Measurements from ENCODE around the gene PTMA.

Gene PTMA

GRCh38 chr2:231704017-231704416 lies 4.3 kb upstream of the PTMA start:
- DNase-seq (ENCODE audit: low spot score): no peak
- POLR2A ChIA-PET (ENCODE audit: low non-redundant PET): interaction anchor here (0.7 kb wide), 1 partner anchor 49 kb away, joined by 3 read pairs; no protein-coding TSS in a partner anchor
- peak overlapping the region; percentile 97 for H3K27ac ChIP-seq
- TF ChIP-seq CTCF (conservative IDR thresholded peaks at IDR 0.05; ENCODE audit: low read depth): no peak
- CTCF ChIA-PET: interaction anchor here (1.1 kb wide), 1 partner anchor 10 kb away, joined by 5 read pairs; no protein-coding TSS in a partner anchor

DNA sequence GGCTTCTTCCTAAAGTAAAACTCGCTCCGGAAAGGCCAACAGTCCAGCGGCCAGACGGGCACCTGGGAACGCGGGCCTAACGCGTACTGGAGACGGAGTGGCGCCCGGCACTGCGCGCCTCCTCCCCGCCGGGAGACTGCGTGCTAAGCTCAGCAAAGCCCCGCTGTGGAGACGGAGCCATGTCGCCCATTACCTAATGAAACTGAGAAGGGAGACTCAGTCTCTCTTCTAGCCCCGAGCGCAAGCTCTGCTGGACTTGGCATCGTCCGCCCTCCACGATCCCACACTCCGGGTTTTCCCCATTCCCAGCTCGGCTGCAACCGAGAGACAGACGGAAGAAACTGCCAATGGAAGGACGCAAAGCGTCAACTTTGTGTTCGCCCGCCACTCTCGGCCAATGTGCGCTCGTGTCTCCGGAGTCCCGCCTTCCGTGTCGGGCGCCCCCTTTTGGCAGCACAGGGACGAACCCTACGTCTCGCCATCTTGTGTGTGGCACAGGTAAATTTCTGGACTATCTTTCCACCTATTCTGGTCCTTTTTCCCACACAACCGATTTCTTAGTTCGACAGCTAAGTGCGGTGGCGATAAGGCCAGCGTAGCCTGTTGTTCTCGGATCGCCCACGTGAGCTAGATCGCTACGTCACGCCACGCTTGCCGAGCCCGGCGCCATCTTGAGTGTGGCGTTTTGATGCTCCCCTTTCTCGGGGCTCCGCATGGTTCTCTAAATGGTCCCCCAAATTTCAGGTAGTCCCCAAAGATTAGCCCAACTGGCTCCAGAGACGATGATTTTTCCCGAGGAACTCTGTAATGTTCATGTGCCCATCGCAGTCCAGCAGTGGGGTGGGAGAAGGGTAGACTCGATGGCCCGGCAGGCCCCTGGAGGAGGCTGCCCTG lies 1.3 kb upstream of the PTMA start:
- H3K27ac ChIP-seq: peak overlapping the region; percentile 99
- TF ChIP-seq CTCF (conservative IDR thresholded peaks at IDR 0.05; ENCODE audit: low read depth): peak; percentile 92
- POLR2A ChIA-PET (ENCODE audit: low non-redundant PET): interaction anchor here (0.6 kb wide), 1 partner anchor 16 kb away, joined by 9 read pairs; no protein-coding TSS in a partner anchor
- peak; percentile 97 for DNase-seq (ENCODE audit: low spot score)
- CTCF ChIA-PET: interaction anchor here (0.5 to 1.3 kb wide), 7 partner anchors 14 to 555 kb away, joined by 3 to 5 read pairs (median 4); no protein-coding TSS in a partner anchor

DNA sequence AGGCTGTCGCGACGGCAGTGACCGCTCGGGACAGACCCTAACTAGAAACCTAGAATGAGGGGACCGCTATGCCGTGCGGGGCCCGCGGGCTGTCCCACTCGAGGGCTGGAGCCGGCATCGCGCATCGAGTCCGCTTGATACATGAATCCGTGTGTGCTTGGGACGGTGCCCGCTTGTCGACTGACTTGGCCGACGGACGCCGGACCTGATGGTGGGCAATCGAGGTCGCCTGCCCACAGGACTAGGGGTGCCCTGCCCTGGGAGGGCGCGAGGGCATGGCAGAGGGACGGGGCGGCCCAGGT lies 749 bp upstream of the PTMA start:
- no peak for TF ChIP-seq CTCF (conservative IDR thresholded peaks at IDR 0.05; ENCODE audit: low read depth)
- CTCF ChIA-PET: interaction anchor here (0.6 to 1.3 kb wide), 4 partner anchors 13 to 188 kb away, joined by 3 to 4 read pairs (median 3); no protein-coding TSS in a partner anchor
- no peak for DNase-seq (ENCODE audit: low spot score)
- peak overlapping the region; percentile 99 for H3K27ac ChIP-seq
- POLR2A ChIA-PET (ENCODE audit: low non-redundant PET): interaction anchor here (1.3 kb wide), 1 partner anchor 27 kb away, joined by 5 read pairs; no protein-coding TSS in a partner anchor

GRCh38 chr2:231708773-231709635 lies 679 bp downstream of the PTMA start:
- no peak for TF ChIP-seq CTCF (conservative IDR thresholded peaks at IDR 0.05; ENCODE audit: low read depth)

GRCh38 chr2:231709636-231709980 lies 1.3 kb downstream of the PTMA start:
- ChIA-PET POLR2A (ENCODE audit: low non-redundant PET) (interaction anchor here (0.6 to 1.0 kb wide), 2 partner anchors 32 to 245 kb away, joined by 3 read pairs; partner anchors contain the start of gene NCL), CTCF (interaction anchor here (0.6 to 1.3 kb wide), 4 partner anchors 22 to 163 kb away, joined by 3 to 7 read pairs (median 3); no protein-coding TSS in a partner anchor)
- H3K27ac ChIP-seq: peak overlapping the region; percentile 99
- no peak for DNase-seq (ENCODE audit: low spot score)
- TF ChIP-seq CTCF (conservative IDR thresholded peaks at IDR 0.05; ENCODE audit: low read depth): no peak

More at GRCh38 chr2:231708773-231709635, 679 bp downstream of the PTMA start:
- CTCF ChIA-PET: interaction anchor here (0.6 to 1.3 kb wide), 4 partner anchors 29 to 192 kb away, joined by 3 to 7 read pairs (median 4); no protein-coding TSS in a partner anchor
- POLR2A ChIA-PET (ENCODE audit: low non-redundant PET): interaction anchor here (1.3 kb wide), 1 partner anchor 29 kb away, joined by 5 read pairs; no protein-coding TSS in a partner anchor
- H3K27ac ChIP-seq: peak overlapping the region; percentile 99
- no peak for DNase-seq (ENCODE audit: low spot score)

Measured in RWPE1 (cell line).